Right renal cortex interstitium (tissue), 3 donors: Measurements from ENCODE around the gene TTPAL. TPM values are rescaled to one million over a fixed set of nuclear protein-coding genes. Genes with fewer than 3 reads are reported as not detected.

ENCODE experiments used
- DNase-seq, 3 donors: peaks; one replicate each; pipeline ENCODE4 v3.0.0-alpha.2; 2013; ENCODE audit warnings: low read depth in 3 of 3, low spot score in 2 of 3
- polyA plus RNA-seq, 3 donors: library from polyadenylated mRNA; unstranded; fragments of 120-200 nt; gene quantifications; one replicate each; pipeline ENCODE4 v1.2.1, GENCODE V29; 2013; ENCODE audit not compliant: insufficient read length in 3 of 3

TTPAL gene
- polyA plus RNA-seq, 3 donors = 10.9 to 13.1 (median 11.6) TPM

DNA sequence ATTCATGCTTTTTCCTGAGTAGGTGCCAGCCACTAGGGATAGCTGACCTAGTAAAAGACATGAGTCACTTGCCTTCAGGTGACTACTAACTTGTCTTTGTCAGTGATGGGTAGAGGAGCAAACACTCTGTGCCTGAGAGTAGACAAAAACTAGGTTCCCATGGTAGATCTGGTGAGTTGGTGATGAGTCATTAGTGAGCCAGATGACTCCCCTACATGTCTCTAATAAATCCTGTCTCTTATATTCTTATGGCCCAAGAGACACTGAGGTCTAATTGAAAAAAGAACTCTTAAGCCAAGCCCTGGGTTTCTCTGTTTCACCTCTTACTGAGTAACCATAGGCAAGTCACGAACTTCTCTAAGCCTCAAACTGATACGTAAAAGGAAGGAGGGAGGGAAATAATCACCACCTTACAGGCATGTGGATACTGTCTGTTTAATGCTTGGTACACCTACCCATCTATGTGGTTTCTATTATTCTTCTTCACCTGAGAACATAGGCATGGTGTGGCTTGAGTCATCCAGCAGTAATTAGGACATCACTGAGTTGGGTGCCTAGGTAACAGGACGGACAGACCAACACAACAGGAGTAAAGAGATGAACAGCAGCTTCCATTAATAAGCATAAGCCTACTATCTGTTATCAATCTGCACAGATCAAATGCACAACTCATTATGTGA lies 20.3 kb downstream of the TTPAL start:
- DNase-seq = no peak

GRCh38 chr20:44496976-44497375 lies 21.3 kb downstream of the TTPAL start:
- DNase-seq = no peak

DNA sequence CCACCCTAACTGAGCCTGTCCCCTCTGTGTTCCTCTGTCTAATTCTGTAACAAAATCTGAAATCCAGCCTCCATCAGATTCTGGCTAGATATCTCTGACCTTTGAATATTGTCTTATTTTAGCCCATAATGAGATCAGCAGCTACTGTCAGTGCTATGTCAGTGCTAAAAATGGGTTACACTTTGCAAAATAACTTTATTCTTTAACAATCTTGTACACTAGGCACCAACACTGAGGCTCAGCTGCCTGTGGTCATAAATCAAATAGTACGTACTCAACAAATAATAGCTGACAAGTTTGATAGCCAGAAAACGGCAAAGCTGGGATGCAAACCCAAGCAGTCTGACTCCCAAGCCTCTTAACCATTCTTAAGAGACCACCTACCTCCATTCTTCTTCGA lies 22.1 kb downstream of the TTPAL start:
- no peak for DNase-seq

DNA sequence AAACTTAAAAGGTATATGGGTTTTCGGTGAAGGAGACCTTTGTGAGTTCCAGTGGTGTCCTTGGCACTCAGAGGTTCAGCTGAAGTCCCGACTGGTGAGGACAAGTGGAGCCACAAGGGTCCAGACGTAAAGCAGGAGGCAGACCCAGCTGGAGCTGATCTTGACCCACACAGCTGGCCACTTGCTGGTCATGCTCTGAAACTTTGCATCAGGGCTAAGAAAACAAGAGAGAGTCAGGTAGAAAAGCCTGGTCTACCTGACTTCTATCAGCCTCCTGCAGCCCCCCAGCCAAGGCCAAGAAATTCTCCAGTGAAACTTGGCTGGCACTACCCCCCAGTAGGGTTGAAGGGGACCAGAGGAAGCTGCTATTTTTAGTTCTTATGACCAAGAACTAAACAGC lies 24.5 kb downstream of the TTPAL start:
- no peak for DNase-seq

- no peak for DNase-seq
Observed at GRCh38 chr20:44501448-44501847, 25.8 kb downstream of the TTPAL start.

GRCh38 chr20:44502968-44503367 lies 27.3 kb downstream of the TTPAL start:
- no peak for DNase-seq

GRCh38 chr20:44504402-44505307 lies 29.0 kb downstream of the TTPAL start:
- DNase-seq = no peak

DNA sequence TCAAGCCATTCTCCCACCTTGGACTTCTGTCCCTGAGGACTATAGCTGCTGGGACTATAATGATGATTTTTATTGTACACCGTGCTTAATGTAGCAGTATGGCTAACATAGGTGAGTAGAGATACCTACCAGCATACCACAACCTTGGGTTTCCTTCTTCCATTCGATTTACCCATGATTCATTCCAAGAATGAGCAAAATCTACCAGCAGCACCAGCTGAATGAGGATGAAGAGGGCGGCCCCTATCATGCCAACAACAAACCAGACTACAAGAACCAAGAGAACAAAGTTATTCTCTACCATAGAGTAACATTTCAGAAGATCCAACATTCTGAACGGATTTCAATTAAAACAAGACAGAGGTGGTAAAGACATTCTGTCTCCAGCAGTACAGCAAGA lies 34.1 kb downstream of the TTPAL start:
- no peak for DNase-seq

DNA sequence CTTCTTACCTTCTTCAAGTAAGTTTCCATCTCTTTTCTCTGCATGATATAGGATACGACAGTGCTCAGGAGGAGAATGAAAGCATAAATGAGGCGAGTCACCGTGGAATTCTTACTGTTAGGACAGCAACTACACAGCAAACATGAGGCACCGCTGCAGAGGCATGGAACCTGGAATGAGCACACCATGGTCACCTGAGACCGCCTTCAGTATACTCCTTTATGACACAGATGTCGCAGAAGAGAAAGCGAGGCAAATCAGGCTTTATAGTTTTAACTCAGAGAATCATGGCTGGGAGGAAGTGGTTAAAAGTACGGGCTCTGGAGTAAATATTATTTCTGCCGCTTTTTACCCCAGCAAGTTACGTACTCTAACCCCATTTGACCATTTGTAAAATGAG lies 38.2 kb downstream of the TTPAL start:
- no peak for DNase-seq

DNA sequence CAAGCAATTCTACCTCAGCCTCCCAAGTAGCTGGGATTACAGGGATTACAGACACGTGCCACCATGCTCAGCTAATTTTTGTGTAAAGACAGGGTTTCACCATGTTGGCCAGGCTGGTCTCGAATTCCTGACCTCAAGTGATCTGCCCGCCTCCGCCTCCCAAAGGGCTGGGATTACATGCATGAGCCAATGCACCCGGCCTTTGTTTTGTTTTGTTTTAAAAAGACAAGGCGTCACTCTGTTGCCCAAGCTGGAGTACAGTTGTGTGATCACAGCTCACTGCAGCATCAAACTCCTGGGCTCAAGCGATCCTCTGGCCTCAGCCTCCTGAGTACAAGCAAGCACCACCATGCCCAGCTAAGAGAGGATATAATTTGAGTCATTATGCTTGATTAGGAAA lies 40.8 kb downstream of the TTPAL start:
- no peak for DNase-seq

- DNase-seq = no peak
Observed at GRCh38 chr20:44517454-44517853, 41.8 kb downstream of the TTPAL start.

GRCh38 chr20:44518248-44518647 lies 42.6 kb downstream of the TTPAL start:
- DNase-seq = no peak

DNA sequence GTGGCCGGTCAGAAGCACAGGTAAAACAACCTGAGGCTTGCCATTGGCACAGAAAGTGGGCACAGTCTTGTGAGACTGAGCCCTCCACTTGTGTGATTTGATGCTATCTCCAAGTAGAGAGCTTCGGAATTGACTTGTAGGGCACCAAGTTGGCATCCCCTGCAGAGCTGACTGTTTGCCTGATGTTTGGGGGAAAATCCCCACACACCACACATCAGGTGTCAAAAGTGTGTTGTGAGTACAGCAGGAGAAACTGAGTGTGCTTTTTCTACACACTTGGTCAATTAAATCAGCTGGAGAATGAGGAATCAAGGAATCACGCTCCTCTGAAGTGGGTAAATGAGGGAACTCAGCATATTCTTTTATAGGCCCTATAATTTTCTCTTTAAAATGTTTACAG lies 45.2 kb downstream of the TTPAL start:
- DNase-seq = no peak

GRCh38 chr20:44521484-44522481 lies 46.1 kb downstream of the TTPAL start, which contains the start of gene SERINC3:
Gene SERINC3 (minus strand): TSS chr20:44522070. CDS start chr20:44521951, 119 bp downstream.
- DNase-seq = peak; percentile 81 to 91 (median 87)

- DNase-seq = no peak
Observed at GRCh38 chr20:44522841-44523240, 47.2 kb downstream of the TTPAL start.

GRCh38 chr20:44523746-44524145 lies 48.1 kb downstream of the TTPAL start:
- DNase-seq = no peak

DNA sequence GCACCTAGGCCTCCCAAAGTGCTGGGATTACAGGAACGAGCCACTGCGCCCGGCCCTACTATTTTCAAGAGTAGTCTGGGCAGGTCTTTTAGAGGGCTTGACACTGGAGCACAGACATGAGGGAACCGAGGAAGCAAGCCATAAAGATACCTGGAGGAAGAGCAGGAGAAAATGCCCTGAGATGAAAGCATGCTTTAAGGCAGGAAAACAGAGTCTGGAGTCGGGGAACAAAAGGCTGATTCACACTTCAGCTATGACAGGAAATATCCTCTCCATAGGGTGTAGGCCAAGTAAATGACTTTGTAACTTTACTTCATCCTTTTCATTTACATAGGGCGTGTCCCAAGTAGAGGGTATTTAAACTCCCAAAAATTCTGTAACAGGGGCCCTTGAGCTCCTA lies 50.5 kb downstream of the TTPAL start:
- DNase-seq = no peak

DNA sequence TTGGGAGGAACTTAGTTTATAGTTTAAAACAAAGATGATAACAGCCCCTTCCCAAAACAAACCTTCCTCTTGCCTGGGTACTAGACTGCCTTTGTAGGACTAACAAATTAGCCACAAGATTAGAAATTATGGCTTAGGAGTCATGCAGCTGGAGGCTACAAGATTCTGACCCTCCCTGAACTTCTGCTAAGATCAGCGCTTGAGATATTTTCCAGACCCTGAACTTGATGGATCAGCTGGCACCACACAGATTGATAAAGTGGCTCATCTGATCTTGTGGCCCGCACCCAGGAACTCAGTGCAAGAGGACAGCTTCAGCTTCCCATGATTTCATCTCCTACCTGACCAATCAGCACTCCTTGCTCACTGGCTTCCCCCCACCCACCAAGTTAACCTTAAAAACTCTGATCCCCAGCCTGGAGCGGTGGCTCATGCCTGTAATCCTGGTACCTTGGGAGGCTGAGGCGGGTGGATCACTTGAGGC lies 52.1 kb downstream of the TTPAL start:
- DNase-seq = no peak

DNA sequence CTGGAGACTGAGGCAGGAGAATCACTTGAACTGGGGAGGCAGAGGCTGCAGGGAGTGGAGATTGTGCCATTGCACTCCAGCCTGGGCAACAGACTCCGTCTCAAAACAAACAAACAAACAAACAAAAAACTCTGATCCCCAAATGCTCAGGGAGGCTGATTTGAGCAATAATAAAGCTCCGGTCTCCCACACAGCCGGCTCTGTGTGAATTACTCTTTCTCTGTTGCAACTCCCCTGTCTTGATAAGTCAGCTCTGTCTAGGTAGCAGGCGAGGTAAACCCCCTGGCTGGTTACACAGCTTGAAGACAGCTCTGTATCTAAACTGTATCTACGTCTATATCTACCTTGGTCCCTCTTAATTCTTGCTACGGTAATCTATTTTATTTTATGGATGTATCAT lies 52.6 kb downstream of the TTPAL start:
- DNase-seq = no peak

- no peak for DNase-seq
Observed at GRCh38 chr20:44532259-44532980, 56.7 kb downstream of the TTPAL start.
